DMS79 (cell line): ENCODE data around the gene PDE6C.

Experiments
- DNase-seq: peaks from one replicate; lab custom pipeline; 2025; lab: John Stamatoyannopoulos, UW

PDE6C gene

DNA sequence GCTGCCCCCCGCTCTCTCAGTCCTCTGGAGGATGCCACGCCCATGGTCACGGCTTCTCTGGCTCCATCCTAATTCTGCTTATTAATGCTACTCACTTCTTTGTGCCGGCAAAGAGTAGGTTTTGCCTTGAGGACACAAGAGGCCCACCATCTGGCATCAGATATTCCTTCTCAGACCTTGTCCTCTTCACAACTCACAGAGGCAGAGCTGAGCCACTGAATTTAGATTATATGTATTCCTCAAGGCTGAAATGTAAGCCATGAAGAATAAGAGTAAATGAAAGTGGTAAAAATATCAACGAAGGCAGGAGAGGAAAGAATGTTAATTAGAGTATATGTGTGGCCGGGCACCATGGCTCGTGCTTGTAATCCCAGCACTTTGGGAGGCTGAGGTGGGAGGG, 17.8 kb upstream of the PDE6C start:
- no peak for DNase-seq

GRCh38 chr10:93595378-93596161, 16.8 kb upstream of the PDE6C start:
- no peak for DNase-seq

DNA sequence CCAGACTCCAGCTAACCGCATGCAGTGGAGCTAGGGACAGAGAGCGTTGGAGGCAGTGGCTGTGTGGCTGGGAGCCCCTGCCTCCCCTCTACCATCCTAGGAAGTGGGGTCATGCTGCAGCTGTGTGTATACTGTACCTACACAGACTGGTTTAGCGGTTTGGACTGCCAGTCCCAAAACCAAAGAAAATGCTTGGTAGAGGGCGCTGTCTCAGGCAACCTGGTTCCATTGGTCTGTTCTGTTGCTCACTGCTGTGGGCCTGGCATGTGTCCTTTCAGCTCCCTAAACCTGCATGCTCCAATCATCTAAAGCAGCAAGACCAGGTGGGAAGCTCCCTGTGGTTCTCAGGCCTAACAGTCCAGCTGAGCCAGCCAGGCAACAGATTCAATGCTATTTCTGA, 15.8 kb upstream of the PDE6C start:
- no peak for DNase-seq

DNA sequence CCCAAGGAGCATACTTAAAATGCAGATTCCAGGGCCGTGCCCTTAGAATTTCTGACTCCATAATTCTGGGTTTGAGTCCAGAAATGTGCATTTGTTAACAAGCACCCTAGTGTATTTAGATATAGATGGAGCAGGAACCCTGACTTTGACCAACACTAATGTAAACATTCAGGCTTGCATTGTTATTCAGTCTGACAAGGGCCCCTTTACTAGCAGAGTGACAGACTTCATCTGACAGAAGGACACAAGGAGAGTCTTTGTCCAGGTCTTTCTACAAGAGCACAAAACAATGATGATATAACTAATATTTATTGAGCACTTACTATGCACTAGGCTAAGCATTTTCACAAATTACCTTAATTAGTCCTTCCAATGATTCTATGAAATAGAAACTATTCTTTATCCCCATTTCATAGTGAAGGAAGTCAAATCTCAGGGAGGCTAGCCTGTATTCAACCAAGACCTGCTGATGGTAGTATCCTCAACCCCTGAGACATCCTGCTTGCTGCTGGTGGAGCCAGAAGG, 15.2 kb upstream of the PDE6C start:
- no peak for DNase-seq

GRCh38 chr10:93598157-93598556, 14.2 kb upstream of the PDE6C start:
- DNase-seq: no peak

DNA sequence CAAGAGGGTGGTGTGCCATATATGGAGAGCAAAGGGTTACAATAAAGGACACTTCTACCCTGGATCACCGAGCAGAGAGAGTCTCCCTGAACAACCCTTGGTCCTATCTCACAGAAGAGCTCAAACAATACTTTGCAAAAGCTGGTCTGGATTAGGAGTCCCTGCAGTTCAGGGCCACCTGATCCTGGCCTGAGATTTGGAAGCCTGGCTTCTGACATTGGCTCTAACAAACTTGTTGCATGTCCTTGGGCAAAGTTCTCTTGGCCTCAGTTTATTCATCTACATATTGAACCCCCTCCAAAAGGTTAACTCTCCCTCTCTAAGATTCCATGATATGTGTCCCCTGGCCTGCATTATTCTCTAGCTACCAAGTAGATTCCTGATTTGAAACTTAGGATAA, 13.0 kb upstream of the PDE6C start:
- DNase-seq: no peak

- no peak for DNase-seq
Measured at GRCh38 chr10:93599778-93600177, 12.6 kb upstream of the PDE6C start.

DNA sequence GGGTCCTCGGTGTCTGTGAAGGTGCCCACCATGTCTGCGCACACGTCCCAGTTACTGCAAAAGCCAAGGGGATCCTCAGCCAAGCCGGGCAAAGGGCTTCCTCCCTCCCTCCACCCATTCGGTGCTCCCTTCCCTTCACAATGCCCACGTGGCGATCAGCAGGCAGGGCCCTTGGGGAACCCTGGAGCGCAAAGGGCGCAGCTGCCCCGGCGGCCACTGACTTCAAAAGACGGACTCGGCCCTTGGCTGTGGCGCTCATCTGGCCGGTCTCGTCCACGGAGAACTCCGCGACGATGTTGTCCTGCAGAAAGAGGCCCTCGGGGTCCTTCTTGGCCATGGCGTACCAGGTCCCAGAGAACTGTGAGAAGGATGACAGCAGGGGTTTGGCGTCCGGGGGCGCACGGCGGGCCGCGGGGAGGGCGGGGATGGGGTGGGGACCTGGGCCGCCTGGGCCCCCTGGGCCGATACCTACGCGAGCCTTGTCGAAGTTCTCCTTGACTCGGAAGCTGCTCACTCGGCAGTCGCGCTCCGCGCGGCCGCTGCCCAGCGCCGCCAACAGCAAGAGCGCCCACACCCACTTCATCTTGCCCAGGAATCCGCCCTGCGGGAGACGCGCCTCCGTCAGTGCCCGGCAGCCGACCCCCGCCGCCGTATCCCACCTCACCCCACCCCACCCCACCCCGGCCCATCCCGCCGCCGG, 11.7 kb upstream of the PDE6C start:
- DNase-seq: no peak

DNA sequence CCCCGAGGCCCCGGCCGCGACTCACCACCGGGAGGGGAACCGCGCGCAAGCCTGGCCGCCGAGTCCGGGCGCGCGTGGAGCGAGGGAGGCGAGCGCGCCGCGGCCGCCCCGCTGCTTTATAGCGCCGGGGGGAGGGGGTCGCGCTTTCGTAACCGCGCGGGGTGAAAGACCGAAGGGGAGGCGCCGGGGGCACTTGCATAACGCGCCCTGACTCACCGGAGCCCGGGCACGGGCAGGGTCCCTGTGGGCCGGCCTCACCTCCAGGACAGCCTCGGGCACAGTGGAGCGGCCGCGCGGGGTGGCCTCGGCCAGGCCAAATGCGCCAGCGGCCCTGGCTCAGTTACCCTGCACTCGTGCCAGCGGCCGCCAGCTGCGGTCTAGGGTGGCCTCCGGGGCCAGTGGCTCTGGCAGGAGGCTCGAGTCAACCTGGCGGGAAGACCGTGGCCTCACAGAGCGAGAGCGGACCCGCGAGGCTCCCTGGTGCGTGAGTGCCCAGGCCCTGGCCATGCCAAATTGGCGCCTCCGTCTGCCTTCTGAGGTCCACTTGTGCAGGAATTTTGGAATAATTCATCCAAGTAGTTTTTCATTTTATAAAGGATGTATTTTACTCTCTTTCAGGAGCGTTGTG, 11.1 kb upstream of the PDE6C start, which contains the start of gene RBP4:
Gene RBP4, minus strand, starts transcription at position 90 of the 628 bp plus-strand sequence. CDS start 207 bp downstream, outside the sequence.
- no peak for DNase-seq

GRCh38 chr10:93601774-93602162, 10.6 kb upstream of the PDE6C start:
- no peak for DNase-seq

DNA sequence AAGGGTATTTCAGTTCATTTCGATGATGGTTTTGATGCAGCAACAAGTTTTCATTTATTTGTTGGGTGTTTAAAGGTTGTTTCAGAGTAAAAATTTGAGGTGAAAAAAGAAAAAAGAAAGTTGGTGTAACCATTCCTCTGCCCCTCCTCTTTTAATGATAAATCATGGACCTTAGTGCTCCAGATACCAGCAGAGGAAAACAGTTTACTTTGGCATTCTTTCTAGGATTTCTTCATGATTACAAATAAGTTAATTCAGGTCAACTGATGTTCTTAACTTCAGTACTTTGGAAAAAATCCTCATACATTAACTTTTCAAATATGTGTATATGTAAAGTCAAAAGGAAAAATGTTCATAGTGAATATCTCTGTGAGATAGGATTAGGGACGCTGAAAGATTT, 9.3 kb upstream of the PDE6C start:
- no peak for DNase-seq

- no peak for DNase-seq
Measured at GRCh38 chr10:93604146-93604545, 8.2 kb upstream of the PDE6C start.

DNA sequence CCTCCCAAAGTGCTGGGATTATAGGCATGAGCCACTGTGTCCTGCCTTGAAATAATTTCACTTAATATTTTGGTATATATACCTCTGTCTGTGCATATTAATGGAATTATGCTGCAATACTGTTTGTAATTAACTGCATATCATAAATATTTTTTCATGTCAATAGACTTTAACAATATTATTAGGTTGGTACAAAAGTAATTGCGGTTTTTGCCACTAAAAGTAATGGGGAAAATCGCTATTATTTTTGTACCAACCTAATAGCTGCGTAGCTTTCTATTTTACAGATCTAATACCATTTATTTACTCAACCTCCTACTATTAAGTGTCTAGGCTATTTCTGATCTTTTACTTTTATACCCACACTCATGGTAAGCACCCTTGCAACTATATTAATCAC, 3.9 kb upstream of the PDE6C start:
- no peak for DNase-seq

DNA sequence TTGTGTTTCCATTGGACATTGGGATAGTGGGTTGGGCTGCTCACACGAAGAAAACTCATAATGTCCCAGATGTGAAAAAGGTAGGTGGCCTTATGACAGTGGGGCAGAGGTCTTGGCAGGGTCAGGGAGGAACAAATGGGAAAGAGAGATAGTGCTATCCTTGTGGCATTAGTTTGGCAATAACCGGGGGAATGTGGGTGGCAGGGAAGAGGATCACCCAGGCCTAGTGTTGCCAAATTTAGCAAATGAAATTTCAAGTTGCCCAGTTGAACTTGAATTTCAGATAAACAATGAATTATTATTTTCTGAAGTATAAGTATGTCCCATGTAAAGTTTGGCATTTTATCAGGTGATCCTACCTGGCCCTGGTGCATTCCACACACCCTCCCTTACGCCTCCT, 789 bp downstream of the PDE6C start:
- no peak for DNase-seq

- no peak for DNase-seq
Measured at GRCh38 chr10:93614101-93614825, 1.9 kb downstream of the PDE6C start.

GRCh38 chr10:93615576-93616235, 3.4 kb downstream of the PDE6C start:
- DNase-seq: no peak

- no peak for DNase-seq
Measured at GRCh38 chr10:93620925-93621324, 8.6 kb downstream of the PDE6C start.

- DNase-seq: no peak
Measured at GRCh38 chr10:93622942-93623341, 10.6 kb downstream of the PDE6C start.

- no peak for DNase-seq
Measured at GRCh38 chr10:93628858-93629257, 16.5 kb downstream of the PDE6C start.

DNA sequence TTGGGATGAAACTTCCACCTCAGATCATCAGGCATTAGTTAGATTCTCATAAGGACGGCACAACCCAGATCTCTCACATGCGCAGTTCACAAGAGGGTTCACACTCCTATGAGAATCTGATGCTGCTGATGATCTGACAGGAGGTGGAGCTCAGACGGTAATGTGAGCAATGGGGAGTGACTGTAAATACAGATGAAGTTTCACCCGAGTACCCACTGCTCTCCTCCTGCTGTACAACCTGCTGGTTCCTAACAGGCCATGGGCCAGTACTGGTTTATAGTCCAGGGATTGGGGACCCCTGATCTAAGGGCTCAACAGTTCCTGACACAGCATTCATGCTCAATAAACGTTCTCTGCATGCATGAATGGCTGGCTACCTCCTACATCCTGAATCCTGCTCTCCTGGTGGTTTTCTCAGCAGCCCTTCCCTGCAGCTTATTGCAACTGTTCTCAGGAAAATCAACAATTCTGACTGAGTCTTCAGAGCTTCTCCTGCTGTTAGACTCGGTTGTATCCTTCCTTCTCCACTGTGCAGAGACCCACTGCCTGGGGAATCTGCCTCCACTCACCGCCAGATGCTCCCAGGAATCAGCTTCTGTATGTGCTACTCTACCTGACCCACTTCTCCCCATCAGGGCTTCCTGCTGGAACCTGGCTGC, 17.4 kb downstream of the PDE6C start:
- no peak for DNase-seq
